PFSK-1 (cell line): ENCODE measurements around the gene AFF2.

Experiments used
- REST ChIP-seq, 2 experiments: IDR thresholded peaks; 2 replicates each; pipeline versions ENCODE4 v1.6.1 to v1.8.0; 2011 to 2012; ENCODE audit warnings: low read depth in 2 of 2, low read length in 2 of 2, control low read depth in 1 of 2, inconsistent platforms in 1 of 2, mild to moderate bottlenecking in 1 of 2, moderate library complexity in 1 of 2; ENCODE audit not compliant: insufficient read depth in 1 of 2
- SIN3A ChIP-seq: IDR thresholded peaks from 2 replicates; pipeline ENCODE4 v1.6.1; 2012; ENCODE audit warnings: mild to moderate bottlenecking, low read length, moderate library complexity, borderline replicate concordance; ENCODE audit not compliant: insufficient read depth
- TAF1 ChIP-seq: IDR thresholded peaks from 2 replicates; pipeline ENCODE4 v1.6.1; 2012; ENCODE audit warnings: low read length, control low read depth, borderline replicate concordance; ENCODE audit not compliant: insufficient read depth

- no peak for TF ChIP-seq REST (IDR thresholded peaks at IDR 0.05; ENCODE audit: insufficient read depth in 1 of 2, low read depth in 2 of 2, low read length in 2 of 2)
- no peak for TF ChIP-seq SIN3A
- no peak for TF ChIP-seq TAF1
Observed at GRCh38 chrX:148535639-148536038, 35.2 kb downstream of the AFF2 start.
